HepG2 (cell line): ENCODE results near the gene BTBD3. TPM values are rescaled to one million over a fixed set of nuclear protein-coding genes. Genes with fewer than 3 reads are reported as not detected.

Experiments
- GABPB1 ChIP-seq: IDR thresholded peaks from 2 replicates; pipeline ENCODE4 v1.6.1; 2016; ENCODE audit warnings: mild to moderate bottlenecking, missing genetic modification reagents, moderate library complexity, missing compliant biosample characterization
- HNRNPLL ChIP-seq: fragments of 200-400 bp; formaldehyde crosslinking; IDR thresholded peaks from 2 replicates; pipeline ENCODE4 v1.6.1; 2017; ENCODE audit warnings: mild to moderate bottlenecking, low read depth, low read length; ENCODE audit not compliant: poor library complexity, severe bottlenecking
- HOMEZ ChIP-seq: IDR thresholded peaks from 2 replicates; pipeline ENCODE4 v1.6.1; 2016; ENCODE audit warnings: low read depth
- MIER2 ChIP-seq: IDR thresholded peaks from 2 replicates; pipeline ENCODE4 v1.6.1; 2016; ENCODE audit warnings: missing biosample characterization, missing genetic modification reagents
- MYC ChIP-seq: sonication (generic); formaldehyde crosslinking; IDR thresholded peaks from 2 replicates; pipeline ENCODE4 v1.9.0; 2021; ENCODE audit warnings: missing genetic modification reagents, borderline replicate concordance
- NBN ChIP-seq: fragments of 450-650 bp; conservative IDR thresholded peaks from 2 replicates; pipeline ENCODE4 v1.6.1; 2017
- NR2F1 ChIP-seq, 2 experiments: fragments of 450-650 bp in 1 of 2; formaldehyde crosslinking in 1 of 2; IDR thresholded peaks; 2 replicates each; pipeline versions ENCODE4 v1.5.0 to v1.6.1; 2016 to 2020; ENCODE audit warnings: mild to moderate bottlenecking in 1 of 2, missing compliant biosample characterization in 1 of 2, missing genetic modification reagents in 1 of 2, moderate library complexity in 1 of 2
- NRL ChIP-seq: sonication (generic); formaldehyde crosslinking; IDR thresholded peaks from 2 replicates; pipeline ENCODE4 v1.5.0; 2020; ENCODE audit warnings: missing genetic modification reagents, mild to moderate bottlenecking, moderate library complexity, borderline replicate concordance
- POLR2A ChIP-seq, 2 experiments: IDR thresholded peaks; 2 replicates each; pipeline ENCODE4 v1.6.1; 2011; ENCODE audit warnings: low read depth in 2 of 2, low read length in 2 of 2, mild to moderate bottlenecking in 1 of 2, moderate library complexity in 1 of 2; ENCODE audit not compliant: insufficient read depth in 1 of 2
- SKIL ChIP-seq: sonication (generic); formaldehyde crosslinking; IDR thresholded peaks from 2 replicates; pipeline ENCODE4 v1.8.0; 2022; ENCODE audit warnings: missing genetic modification reagents, mild to moderate bottlenecking, moderate library complexity, borderline replicate concordance
- THAP8 ChIP-seq: sonication (generic); formaldehyde crosslinking; IDR thresholded peaks from 2 replicates; pipeline ENCODE4 v1.5.1; 2020; ENCODE audit warnings: missing genetic modification reagents, mild to moderate bottlenecking, borderline replicate concordance
- ZBTB33 ChIP-seq: sonication (generic); formaldehyde crosslinking; IDR thresholded peaks from 2 replicates; pipeline ENCODE4 v1.4.0; 2020; ENCODE audit warnings: missing genetic modification reagents
- ZHX1 ChIP-seq: sonication (generic); formaldehyde crosslinking; IDR thresholded peaks from 2 replicates; pipeline ENCODE4 v1.8.1; 2022; ENCODE audit warnings: low read depth, mild to moderate bottlenecking, missing genetic modification reagents
- ZNF138 ChIP-seq: sonication (generic); formaldehyde crosslinking; IDR thresholded peaks from 2 replicates; pipeline ENCODE4 v1.5.0; 2020; ENCODE audit warnings: mild to moderate bottlenecking, low read depth, missing genetic modification reagents
- ZNF567 ChIP-seq: sonication (generic); formaldehyde crosslinking; IDR thresholded peaks from 2 replicates; pipeline ENCODE4 v1.8.1; 2023; ENCODE audit warnings: mild to moderate bottlenecking, missing genetic modification reagents, borderline replicate concordance
- ZNF678 ChIP-seq: sonication (generic); formaldehyde crosslinking; IDR thresholded peaks from 2 replicates; pipeline ENCODE4 v1.4.0; 2020; ENCODE audit warnings: mild to moderate bottlenecking, missing genetic modification reagents
- ZNF775 ChIP-seq: sonication (generic); formaldehyde crosslinking; IDR thresholded peaks from 2 replicates; pipeline ENCODE4 v1.4.0; 2020; ENCODE audit warnings: missing genetic modification reagents, mild to moderate bottlenecking, moderate library complexity, borderline replicate concordance
- ZNF839 ChIP-seq: sonication (generic); formaldehyde crosslinking; IDR thresholded peaks from 2 replicates; pipeline ENCODE4 v1.4.0; 2020; ENCODE audit warnings: missing genetic modification reagents, mild to moderate bottlenecking, borderline replicate concordance
- ZNF883 ChIP-seq: sonication (generic); formaldehyde crosslinking; IDR thresholded peaks from 2 replicates; pipeline ENCODE4 v1.5.1; 2020; ENCODE audit warnings: mild to moderate bottlenecking, missing genetic modification reagents; ENCODE audit errors: not compliant biosample characterization
- polyA plus RNA-seq, 8 experiments: library from polyadenylated mRNA; depleted of rRNA in 3 of 8; stranded (reverse) in 7 of 8; unstranded in 1 of 8; fragments of >200 nt; fragmentation: Illumina TruSeq in 4 of 8; extraction: Trizol in 4 of 8; gene quantifications; 2 replicates each; pipeline versions ENCODE4 v1.2.1 to v1.2.3, GENCODE V29; 2011 to 2016; ENCODE audit warnings: low read depth in 4 of 8, missing spikeins in 1 of 8, mixed read lengths in 1 of 8; ENCODE audit not compliant: insufficient read depth in 1 of 8
- total RNA-seq, 5 experiments: library from RNA; depleted of rRNA; stranded (reverse); fragments of >200 nt; fragmentation: Illumina TruSeq; extraction: Trizol; gene quantifications; 2 replicates each; pipeline ENCODE4 v1.2.3, GENCODE V29; 2016; ENCODE audit warnings: low read depth in 1 of 5

The BTBD3 gene
- total and polyA plus RNA-seq, 2 of the 13 experiments (the other 11 are each of a cell fraction or from before 2014, with no cell fraction given), result 32.2 to 41.8 TPM

GRCh38 chr20:11890331-11891076, 27.2 kb upstream of the BTBD3 start (continued):
- no peak for TF ChIP-seq ZBTB33 (CRISPR knock-in tag)
- peak; percentile 71; the same call in 1 of the 2 replicates for TF ChIP-seq HOMEZ (CRISPR knock-in tag)
- peak; percentile 63; the same call in 1 of the 2 replicates for TF ChIP-seq ZNF138
- no peak for TF ChIP-seq ZHX1 (CRISPR knock-in tag)
- peak; percentile 30 for TF ChIP-seq HNRNPLL
- TF ChIP-seq NBN, result no peak
- peak; percentile 60 for TF ChIP-seq MYC (CRISPR knock-in tag)
- TF ChIP-seq ZNF775 (CRISPR knock-in tag), result no peak
- TF ChIP-seq ZNF567, result peak; percentile 17; the same call in 1 of the 2 replicates
- TF ChIP-seq NRL (CRISPR knock-in tag), result no peak; the same call in 1 of the 2 replicates
- no peak for TF ChIP-seq MIER2
- TF ChIP-seq NR2F1 (CRISPR knock-in tag; IDR thresholded peaks at IDR 0.05), result no peak
- TF ChIP-seq ZNF839, result no peak; the same call in 1 of the 2 replicates
- no peak for TF ChIP-seq THAP8
- TF ChIP-seq SKIL, result peak; percentile 35; the same call in 1 of the 2 replicates
- TF ChIP-seq GABPB1 (CRISPR knock-in tag), result peak; percentile 17; the same call in 1 of the 2 replicates
- TF ChIP-seq ZNF678 (CRISPR knock-in tag), result no peak; the same call in 1 of the 2 replicates
- TF ChIP-seq POLR2A (IDR thresholded peaks at IDR 0.05; ENCODE audit: insufficient read depth in 1 of 2, low read depth in 2 of 2, low read length in 2 of 2), result peak in 1 of 2 experiments; percentile 64; a peak in 1 of 4 replicates
- peak; percentile 9 for TF ChIP-seq ZNF883 (CRISPR knock-in tag)
